ENCODE data around the gene SLC52A1. TPM values are rescaled to one million over a fixed set of nuclear protein-coding genes. Genes with fewer than 3 reads are reported as not detected.

The SLC52A1 gene
- total and polyA plus RNA-seq, 2 experiments from 2014 or later: 0.22 TPM; not detected in 1

- peaks cover 9% of the 10 kb centered on the region for H3K4me1 ChIP-seq (ENCODE audit: insufficient read depth)
- in situ Hi-C loops (cut with MboI): no loop called here
- WGBS, 2 experiments (ENCODE audit: low coverage in 1 of 2, low lambda C conversion rate in 2 of 2, missing lambda C conversion rate in 2 of 2): 1 to 2% methylated on average over 27 to 30 of the region's 30 CpGs
These were observed 47.3 kb downstream of the SLC52A1 start for GRCh38 chr17:4987767-4988567.

GRCh38 chr17:4986951-4987766 is 48.1 kb downstream of the SLC52A1 start, which contains the start of gene CAMTA2:
TSS of gene CAMTA2 (minus strand) at chr17:4987675. CDS start at chr17:4986222, 1,453 bp downstream.
- in situ Hi-C loops (cut with MboI): no loop called here
- H3K4me1 ChIP-seq (ENCODE audit: insufficient read depth): peaks cover 9% of the 10 kb centered on the region

More at GRCh38 chr17:4987767-4988567, 47.3 kb downstream of the SLC52A1 start:
- Histone ChIP-seq H3K27me3 (replicated peaks; ENCODE audit: insufficient read depth) (no peaks in the 10 kb centered on the region), H3K36me3 (ENCODE audit: low read depth) (no peaks in the 10 kb centered on the region), H3F3A (ENCODE audit: insufficient read depth) (peaks cover 6% of the 10 kb centered on the region; the same call in 1 of the 2 replicates), H3K27ac (peak overlapping the region; percentile 51), H4K20me1 (ENCODE audit: insufficient read depth) (no peaks in the 10 kb centered on the region), H3K79me2 (ENCODE audit: insufficient read depth) (peaks cover 38% of the 10 kb centered on the region), H2AFZ (peak overlapping the region; percentile 88), H3K4me2 (ENCODE audit: unreplicated experiment) (peak overlapping the region; percentile 87), H3K9me3 (ENCODE audit: low read depth) (no peaks in the 10 kb centered on the region), H3K9me2 (ENCODE audit: insufficient read depth) (no peaks in the 10 kb centered on the region), H3K4me3 (peak overlapping the region; percentile 81), H3K9ac (peak overlapping the region; percentile 83)
- peak; percentile 50 for DNase-seq
- TF ChIP-seq EZH2 (IDR thresholded peaks at IDR 0.05; ENCODE audit: insufficient read depth, poor library complexity, severe bottlenecking) (no peak), EZH2phosphoT487 (IDR thresholded peaks at IDR 0.05; ENCODE audit: insufficient read depth, low read depth) (no peak)

GRCh38 chr17:4986403-4986802 is 48.8 kb downstream of the SLC52A1 start:
- no peaks in the 10 kb centered on the region for H3K36me3 ChIP-seq (ENCODE audit: low read depth)
- DNase-seq: peak; percentile 37
- H4K20me1 ChIP-seq (ENCODE audit: insufficient read depth): no peaks in the 10 kb centered on the region
- H3K4me1 ChIP-seq (ENCODE audit: insufficient read depth): peaks cover 9% of the 10 kb centered on the region
- peak overlapping the region; percentile 87 for H3K4me2 ChIP-seq (ENCODE audit: unreplicated experiment)
- H3K9me2 ChIP-seq (ENCODE audit: insufficient read depth): no peaks in the 10 kb centered on the region
- peak overlapping the region; percentile 81 for H3K4me3 ChIP-seq
- TF ChIP-seq EZH2phosphoT487 (IDR thresholded peaks at IDR 0.05; ENCODE audit: insufficient read depth, low read depth) (no peak), EZH2 (IDR thresholded peaks at IDR 0.05; ENCODE audit: insufficient read depth, poor library complexity, severe bottlenecking) (no peak)
- H3K27me3 ChIP-seq (replicated peaks; ENCODE audit: insufficient read depth): no peaks in the 10 kb centered on the region
- H3K79me2 ChIP-seq (ENCODE audit: insufficient read depth): peaks cover 38% of the 10 kb centered on the region
- no peaks in the 10 kb centered on the region; the same call in 1 of the 2 replicates for H3F3A ChIP-seq (ENCODE audit: insufficient read depth)
- H2AFZ ChIP-seq: peak overlapping the region; percentile 88
- no peaks in the 10 kb centered on the region for H3K9me3 ChIP-seq (ENCODE audit: low read depth)
- peak overlapping the region; percentile 83 for H3K9ac ChIP-seq
- WGBS, 2 experiments (ENCODE audit: low coverage in 1 of 2, low lambda C conversion rate in 2 of 2, missing lambda C conversion rate in 2 of 2): 33 to 43% methylated on average over 5 of the region's 5 CpGs
- peak overlapping the region; percentile 51; the same call in 1 of the 2 replicates for H3K27ac ChIP-seq
- in situ Hi-C loops (cut with MboI): no loop called here

More at GRCh38 chr17:4986951-4987766, 48.1 kb downstream of the SLC52A1 start, which contains the start of gene CAMTA2:
- H3K79me2 ChIP-seq (ENCODE audit: insufficient read depth): peaks cover 38% of the 10 kb centered on the region
- H2AFZ ChIP-seq: peak within 1 kb of the TSS; percentile 88
- H3F3A ChIP-seq (ENCODE audit: insufficient read depth): peaks cover 5% of the 10 kb centered on the region; the same call in 1 of the 2 replicates
- no peaks in the 10 kb centered on the region for H3K36me3 ChIP-seq (ENCODE audit: low read depth)
- WGBS, 2 experiments (ENCODE audit: low coverage in 1 of 2, low lambda C conversion rate in 2 of 2, missing lambda C conversion rate in 2 of 2): 1 to 2% methylated on average over 54 to 75 of the region's 78 CpGs
- DNase-seq: peak; percentile 80
- H3K4me2 ChIP-seq (ENCODE audit: unreplicated experiment): peak within 1 kb of the TSS; percentile 87
- no peaks in the 10 kb centered on the region for H3K9me2 ChIP-seq (ENCODE audit: insufficient read depth)
- H3K27me3 ChIP-seq (replicated peaks; ENCODE audit: insufficient read depth): no peaks in the 10 kb centered on the region
- H4K20me1 ChIP-seq (ENCODE audit: insufficient read depth): no peaks in the 10 kb centered on the region
- H3K9me3 ChIP-seq (ENCODE audit: low read depth): no peaks in the 10 kb centered on the region
- peak within 1 kb of the TSS; percentile 51 for H3K27ac ChIP-seq
- TF ChIP-seq EZH2phosphoT487 (IDR thresholded peaks at IDR 0.05; ENCODE audit: insufficient read depth, low read depth): no peak
- no peak for TF ChIP-seq EZH2 (IDR thresholded peaks at IDR 0.05; ENCODE audit: insufficient read depth, poor library complexity, severe bottlenecking)
- H3K4me3 ChIP-seq: peak within 1 kb of the TSS; percentile 81
- H3K9ac ChIP-seq: peak within 1 kb of the TSS; percentile 83

Other genes starting within 250 kb of the SLC52A1 start
- gene VMO1, start 249.1 kb downstream of the SLC52A1 start, total RNA-seq (2014; rRNA removed; shearing (Covaris generic)): not detected in 2 replicates
- 0.63 and 0.93 TPM in 2 replicates for gene VMO1, start 249.1 kb downstream of the SLC52A1 start, polyA plus RNA-seq (2016; fragmentation: Nextera tagmentation; extraction: Ambion mirVana)
- gene GLTPD2, start 246.5 kb downstream of the SLC52A1 start, total RNA-seq (2014; rRNA removed; shearing (Covaris generic)): 2.2 TPM in 1 of 2 replicates, not detected in the other
- gene GLTPD2, start 246.5 kb downstream of the SLC52A1 start, polyA plus RNA-seq (2016; fragmentation: Nextera tagmentation; extraction: Ambion mirVana): 0.50 and 0.61 TPM in 2 replicates
- 92.1 and 148 TPM in 2 replicates for gene PSMB6, start 239.3 kb downstream of the SLC52A1 start, total RNA-seq (2014; rRNA removed; shearing (Covaris generic))
- gene PSMB6, start 239.3 kb downstream of the SLC52A1 start, polyA plus RNA-seq (2016; fragmentation: Nextera tagmentation; extraction: Ambion mirVana): 308 and 315 TPM in 2 replicates
- 20.9 and 22.0 TPM in 2 replicates for gene PLD2, start 228.3 kb downstream of the SLC52A1 start, total RNA-seq (2014; rRNA removed; shearing (Covaris generic))
- gene PLD2, start 228.3 kb downstream of the SLC52A1 start, polyA plus RNA-seq (2016; fragmentation: Nextera tagmentation; extraction: Ambion mirVana): 11.9 and 12.3 TPM in 2 replicates
- 31.5 and 34.5 TPM in 2 replicates for gene MINK1, start 202.1 kb downstream of the SLC52A1 start, total RNA-seq (2014; rRNA removed; shearing (Covaris generic))
- 21.0 and 24.2 TPM in 2 replicates for gene MINK1, start 202.1 kb downstream of the SLC52A1 start, polyA plus RNA-seq (2016; fragmentation: Nextera tagmentation; extraction: Ambion mirVana)
- gene C17orf107, start 135.9 kb downstream of the SLC52A1 start, total RNA-seq (2014; rRNA removed; shearing (Covaris generic)): 3.8 and 8.8 TPM in 2 replicates
- 2.7 and 3.9 TPM in 2 replicates for gene C17orf107, start 135.9 kb downstream of the SLC52A1 start, polyA plus RNA-seq (2016; fragmentation: Nextera tagmentation; extraction: Ambion mirVana)
- gene CHRNE, start 132.3 kb downstream of the SLC52A1 start, total RNA-seq (2014; rRNA removed; shearing (Covaris generic)): 0.13 and 0.86 TPM in 2 replicates
- 0.63 and 0.84 TPM in 2 replicates for gene CHRNE, start 132.3 kb downstream of the SLC52A1 start, polyA plus RNA-seq (2016; fragmentation: Nextera tagmentation; extraction: Ambion mirVana)
- not detected in 2 replicates for gene GP1BA, start 103.1 kb downstream of the SLC52A1 start, total RNA-seq (2014; rRNA removed; shearing (Covaris generic))
- 0.18 TPM in 1 of 2 replicates, not detected in the other for gene GP1BA, start 103.1 kb downstream of the SLC52A1 start, polyA plus RNA-seq (2016; fragmentation: Nextera tagmentation; extraction: Ambion mirVana)
- gene SLC25A11, start 95.4 kb downstream of the SLC52A1 start, total RNA-seq (2014; rRNA removed; shearing (Covaris generic)): 68.5 and 131 TPM in 2 replicates
- gene SLC25A11, start 95.4 kb downstream of the SLC52A1 start, polyA plus RNA-seq (2016; fragmentation: Nextera tagmentation; extraction: Ambion mirVana): 71.4 and 73.2 TPM in 2 replicates
- 19.8 and 31.7 TPM in 2 replicates for gene RNF167, start 95.2 kb downstream of the SLC52A1 start, total RNA-seq (2014; rRNA removed; shearing (Covaris generic))
- 34.2 and 36.6 TPM in 2 replicates for gene RNF167, start 95.2 kb downstream of the SLC52A1 start, polyA plus RNA-seq (2016; fragmentation: Nextera tagmentation; extraction: Ambion mirVana)
- 621 and 886 TPM in 2 replicates for gene PFN1, start 86.9 kb downstream of the SLC52A1 start, total RNA-seq (2014; rRNA removed; shearing (Covaris generic))
- 2,247 and 2,282 TPM in 2 replicates for gene PFN1, start 86.9 kb downstream of the SLC52A1 start, polyA plus RNA-seq (2016; fragmentation: Nextera tagmentation; extraction: Ambion mirVana)
- 0.38 and 1.2 TPM in 2 replicates for gene ENO3, start 84.3 kb downstream of the SLC52A1 start, total RNA-seq (2014; rRNA removed; shearing (Covaris generic))
- 3.2 and 4.1 TPM in 2 replicates for gene ENO3, start 84.3 kb downstream of the SLC52A1 start, polyA plus RNA-seq (2016; fragmentation: Nextera tagmentation; extraction: Ambion mirVana)
- gene SPAG7, start 67.6 kb downstream of the SLC52A1 start, total RNA-seq (2014; rRNA removed; shearing (Covaris generic)): 39.1 and 43.1 TPM in 2 replicates
- 97.7 and 107 TPM in 2 replicates for gene SPAG7, start 67.6 kb downstream of the SLC52A1 start, polyA plus RNA-seq (2016; fragmentation: Nextera tagmentation; extraction: Ambion mirVana)
- 4.8 and 10.1 TPM in 2 replicates for gene CAMTA2, start 47.8 kb downstream of the SLC52A1 start, total RNA-seq (2014; rRNA removed; shearing (Covaris generic))
- gene CAMTA2, start 47.8 kb downstream of the SLC52A1 start, polyA plus RNA-seq (2016; fragmentation: Nextera tagmentation; extraction: Ambion mirVana): 26.5 and 28.8 TPM in 2 replicates
- gene INCA1, start 37.9 kb downstream of the SLC52A1 start, total RNA-seq (2014; rRNA removed; shearing (Covaris generic)): 0.32 and 1.0 TPM in 2 replicates
- 0.51 and 1.2 TPM in 2 replicates for gene INCA1, start 37.9 kb downstream of the SLC52A1 start, polyA plus RNA-seq (2016; fragmentation: Nextera tagmentation; extraction: Ambion mirVana)
- gene KIF1C, start 37.5 kb downstream of the SLC52A1 start, total RNA-seq (2014; rRNA removed; shearing (Covaris generic)): 72.7 and 85.2 TPM in 2 replicates
- gene KIF1C, start 37.5 kb downstream of the SLC52A1 start, polyA plus RNA-seq (2016; fragmentation: Nextera tagmentation; extraction: Ambion mirVana): 38.5 and 39.8 TPM in 2 replicates
- gene ZFP3, start 43.0 kb upstream of the SLC52A1 start, total RNA-seq (2014; rRNA removed; shearing (Covaris generic)): 1.5 and 1.9 TPM in 2 replicates
- gene ZFP3, start 43.0 kb upstream of the SLC52A1 start, polyA plus RNA-seq (2016; fragmentation: Nextera tagmentation; extraction: Ambion mirVana): 1.8 and 2.0 TPM in 2 replicates
- gene ZNF232, start 76.5 kb upstream of the SLC52A1 start, total RNA-seq (2014; rRNA removed; shearing (Covaris generic)): 5.2 and 6.1 TPM in 2 replicates
- 3.8 and 5.2 TPM in 2 replicates for gene ZNF232, start 76.5 kb upstream of the SLC52A1 start, polyA plus RNA-seq (2016; fragmentation: Nextera tagmentation; extraction: Ambion mirVana)
- gene USP6, start 80.6 kb upstream of the SLC52A1 start, total RNA-seq (2014; rRNA removed; shearing (Covaris generic)): not detected in 2 replicates
- 0.25 and 0.30 TPM in 2 replicates for gene USP6, start 80.6 kb upstream of the SLC52A1 start, polyA plus RNA-seq (2016; fragmentation: Nextera tagmentation; extraction: Ambion mirVana)
- 5.1 and 6.2 TPM in 2 replicates for gene ZNF594, start 156.4 kb upstream of the SLC52A1 start, total RNA-seq (2014; rRNA removed; shearing (Covaris generic))
- gene ZNF594, start 156.4 kb upstream of the SLC52A1 start, polyA plus RNA-seq (2016; fragmentation: Nextera tagmentation; extraction: Ambion mirVana): 2.2 and 3.1 TPM in 2 replicates
- gene SCIMP, start 199.4 kb upstream of the SLC52A1 start, total RNA-seq (2014; rRNA removed; shearing (Covaris generic)): not detected in 2 replicates
- 0.11 and 0.30 TPM in 2 replicates for gene SCIMP, start 199.4 kb upstream of the SLC52A1 start, polyA plus RNA-seq (2016; fragmentation: Nextera tagmentation; extraction: Ambion mirVana)
- 26.3 and 51.2 TPM in 2 replicates for gene RABEP1, start 246.9 kb upstream of the SLC52A1 start, total RNA-seq (2014; rRNA removed; shearing (Covaris generic))
- gene RABEP1, start 246.9 kb upstream of the SLC52A1 start, polyA plus RNA-seq (2016; fragmentation: Nextera tagmentation; extraction: Ambion mirVana): 33.1 and 33.6 TPM in 2 replicates